GM18867 (cell line): ENCODE data around the gene UBE2Z.
A peak's percentile ranks its signal among the peaks of the same experiment; 100 is the strongest.
"Not testable (repeated sequence)": the region's sequence is repeated elsewhere in the genome, so short reads cannot be mapped to it uniquely, and the experiment has no call there.

Source experiments
- ATAC-seq: cut with Tn5 transposase; IDR thresholded peaks from one replicate; pipeline ENCODE4 v1.9.1; 2021; ENCODE audit warnings: mild to moderate bottlenecking, moderate library complexity; ENCODE audit not compliant: unreplicated experiment

The UBE2Z gene

DNA sequence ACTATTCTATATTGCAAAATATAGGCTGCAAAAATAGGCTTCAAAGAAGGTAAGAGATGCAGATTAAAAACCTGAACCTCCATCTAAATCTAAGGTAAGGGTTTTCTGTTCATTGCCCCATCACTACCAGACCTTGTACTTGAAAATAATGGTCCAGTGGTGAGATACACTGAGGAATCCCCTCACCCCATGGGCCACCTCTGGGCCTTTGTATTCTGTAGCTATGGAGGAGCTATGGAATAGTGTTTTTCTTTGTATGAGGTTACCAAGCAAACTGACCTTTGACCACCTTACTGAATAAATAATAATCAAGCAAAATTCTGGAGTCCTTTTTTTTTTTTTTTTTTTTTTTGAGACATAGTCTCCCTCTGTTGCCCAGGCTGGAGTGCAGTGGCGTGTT is 4.8 kb upstream of the UBE2Z start:
- no peak for ATAC-seq

DNA sequence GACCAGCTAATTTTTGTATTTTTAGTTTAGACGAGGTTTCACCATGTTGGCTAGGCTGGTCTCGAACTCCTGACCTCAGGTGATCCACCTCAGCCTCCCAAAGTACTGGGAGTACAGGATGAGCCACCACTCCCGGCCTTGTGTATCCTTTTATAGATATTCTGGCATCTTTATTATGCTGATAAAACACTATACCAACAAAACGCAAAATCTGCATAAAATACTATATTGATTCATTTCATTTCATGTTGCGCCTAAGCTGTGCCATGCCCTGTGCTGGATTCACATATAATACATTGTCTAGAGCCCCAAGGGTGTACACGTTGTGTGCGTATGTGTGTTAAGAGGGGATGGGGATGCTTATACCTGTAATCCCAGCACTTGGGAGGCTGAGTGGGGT is 3.8 kb upstream of the UBE2Z start:
- ATAC-seq: no peak

GRCh38 chr17:48905987-48906515 is 2.2 kb upstream of the UBE2Z start:
- no peak for ATAC-seq

- ATAC-seq: no peak
Measured at GRCh38 chr17:48907713-48908046, 527 bp upstream of the UBE2Z start.

DNA sequence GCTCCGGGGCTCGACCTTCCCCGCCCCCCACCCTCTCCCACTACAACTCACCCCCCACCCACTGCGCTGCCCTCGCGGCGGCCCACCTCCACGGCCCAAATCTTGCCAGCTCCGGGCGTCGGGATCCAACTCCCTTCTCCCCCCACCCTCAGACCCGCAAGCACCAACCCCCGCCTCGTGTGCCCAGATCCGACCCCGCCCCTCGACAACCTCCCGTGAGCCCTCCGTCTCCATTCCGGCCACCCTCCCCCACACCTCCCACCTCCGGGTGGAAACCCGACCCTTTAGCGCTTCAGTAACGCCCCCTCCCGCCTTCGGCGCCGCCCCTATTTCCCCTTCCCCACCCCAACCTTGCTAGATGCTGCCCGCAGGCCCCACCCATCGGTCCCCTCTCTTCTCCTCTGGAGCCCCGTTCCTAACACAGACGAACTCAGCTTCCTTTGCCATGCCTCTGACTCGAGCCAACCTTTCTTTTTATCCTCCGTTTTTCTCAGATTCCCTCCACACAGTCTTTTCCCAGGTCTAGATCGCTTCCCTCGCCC is 717 bp downstream of the UBE2Z start:
- peak; percentile 46 for ATAC-seq

DNA sequence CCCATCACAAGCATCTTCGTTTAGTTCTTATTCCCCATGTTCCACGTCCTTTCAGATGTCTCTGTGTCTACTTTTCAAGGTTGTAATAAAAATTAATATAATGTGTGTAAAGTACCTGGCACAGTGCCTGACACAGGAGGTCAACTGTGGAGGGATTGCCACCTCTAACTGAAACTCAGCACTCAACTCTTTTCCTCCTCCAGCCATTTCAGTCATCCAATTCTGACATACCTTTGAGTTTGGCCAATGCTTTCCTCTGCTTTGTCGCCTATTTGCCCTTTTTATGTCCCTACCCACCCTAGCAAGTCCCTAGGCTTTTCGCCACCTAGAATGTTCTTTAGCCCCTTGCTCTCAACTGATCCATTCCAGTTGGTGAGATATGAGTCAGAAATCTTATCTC is 1.6 kb downstream of the UBE2Z start:
- no peak for ATAC-seq

- no peak for ATAC-seq
Measured at GRCh38 chr17:48910370-48910769, 2.2 kb downstream of the UBE2Z start.

- ATAC-seq: no peak
Measured at GRCh38 chr17:48912476-48912875, 4.3 kb downstream of the UBE2Z start.

DNA sequence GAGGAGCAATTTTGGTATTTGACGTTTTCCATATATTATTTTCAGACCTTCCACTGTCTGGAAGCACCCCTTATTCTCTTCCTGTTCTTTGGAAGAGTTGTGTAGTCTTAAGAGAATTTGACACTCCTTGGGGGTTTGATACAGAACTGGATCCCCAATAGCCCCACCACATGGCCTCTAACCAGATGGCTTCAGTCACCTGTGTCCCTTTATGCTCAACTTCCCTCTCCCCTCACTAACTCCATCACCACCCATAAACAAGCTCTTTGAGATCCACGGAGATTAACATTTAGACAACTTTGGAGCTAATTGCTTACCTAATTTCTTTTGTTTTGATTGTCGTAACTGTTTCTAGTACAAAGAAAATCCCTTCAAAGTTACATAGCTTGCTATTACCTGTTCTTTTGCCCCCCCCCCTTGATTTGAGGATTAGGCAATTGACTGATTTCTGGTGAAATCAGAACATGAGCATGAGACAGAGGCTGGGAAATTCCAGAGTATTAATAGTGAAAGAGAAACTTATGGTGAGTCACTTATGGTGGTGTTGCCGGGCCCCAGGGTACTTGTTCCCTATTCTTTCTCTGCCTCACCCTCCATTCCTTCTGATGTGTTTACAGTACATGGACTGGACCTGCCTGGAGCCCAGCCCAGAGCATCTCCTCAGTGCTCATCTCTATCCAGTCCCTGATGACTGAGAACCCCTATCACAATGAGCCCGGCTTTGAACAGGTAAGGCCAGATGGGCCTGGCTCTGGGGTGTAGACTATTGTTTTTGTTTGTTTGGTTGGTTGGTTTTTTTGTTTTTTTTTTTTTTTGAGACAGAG is 7.5 kb downstream of the UBE2Z start:
- peak; percentile 61 for ATAC-seq

DNA sequence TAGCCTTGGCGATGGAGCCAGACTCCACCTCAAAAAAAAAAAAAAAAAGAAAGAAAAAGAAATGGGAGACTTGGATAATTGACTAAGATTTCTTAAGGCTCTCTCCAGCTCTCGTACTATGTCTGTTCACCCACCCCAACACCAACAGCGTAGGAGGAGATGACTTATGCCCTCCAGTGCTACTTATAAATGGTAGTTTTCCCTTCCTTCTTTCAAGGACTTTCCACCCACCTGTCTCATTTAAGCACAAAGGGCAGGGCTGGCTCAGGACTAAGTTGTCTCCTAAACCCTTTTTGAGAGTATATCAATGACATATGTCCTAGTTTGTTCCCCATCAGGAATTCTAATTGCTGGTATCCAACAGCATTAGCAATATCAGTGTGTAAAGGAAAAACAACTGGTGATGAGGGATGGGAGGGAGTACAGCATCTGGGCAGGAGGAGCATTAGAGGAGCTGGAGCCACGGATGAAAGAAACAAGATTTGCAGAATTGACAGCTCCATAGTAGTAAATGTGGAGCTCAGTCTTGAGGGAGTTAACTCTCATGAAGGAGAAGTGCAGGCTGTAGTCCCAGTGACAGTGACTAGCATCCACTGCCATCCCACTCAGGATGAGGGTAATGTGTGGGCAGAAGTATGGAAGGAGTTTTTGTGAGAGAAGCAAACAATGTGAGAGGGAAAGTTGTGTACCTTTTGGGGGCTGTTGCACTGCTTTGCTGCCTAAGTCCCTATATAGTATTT is 17.2 kb downstream of the UBE2Z start:
- no peak for ATAC-seq

DNA sequence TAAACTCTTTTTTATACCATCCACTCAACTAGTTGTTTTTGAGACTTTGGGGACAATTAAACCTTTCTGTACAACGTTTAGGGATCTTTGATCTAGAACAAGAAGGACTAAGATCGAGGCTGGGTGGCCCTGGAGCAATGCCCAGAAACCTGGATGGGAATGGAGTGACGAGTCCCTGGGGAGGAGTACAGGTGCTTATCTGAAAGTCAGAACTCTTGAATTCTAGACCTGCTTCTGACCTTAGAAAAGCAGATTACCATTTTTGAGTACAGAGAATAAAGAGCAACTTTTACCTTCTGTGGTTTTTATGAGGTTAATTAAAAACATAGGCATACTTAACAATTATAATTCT is 17.8 kb downstream of the UBE2Z start:
- ATAC-seq: no peak

- no peak for ATAC-seq
Measured at GRCh38 chr17:48927978-48928745, 20.0 kb downstream of the UBE2Z start.

GRCh38 chr17:48928876-48929811 is 20.9 kb downstream of the UBE2Z start:
- ATAC-seq: no peak

GRCh38 chr17:48929812-48930165 is 21.6 kb downstream of the UBE2Z start:
- no peak for ATAC-seq

GRCh38 chr17:48930435-48930873 is 22.2 kb downstream of the UBE2Z start:
- no peak for ATAC-seq

DNA sequence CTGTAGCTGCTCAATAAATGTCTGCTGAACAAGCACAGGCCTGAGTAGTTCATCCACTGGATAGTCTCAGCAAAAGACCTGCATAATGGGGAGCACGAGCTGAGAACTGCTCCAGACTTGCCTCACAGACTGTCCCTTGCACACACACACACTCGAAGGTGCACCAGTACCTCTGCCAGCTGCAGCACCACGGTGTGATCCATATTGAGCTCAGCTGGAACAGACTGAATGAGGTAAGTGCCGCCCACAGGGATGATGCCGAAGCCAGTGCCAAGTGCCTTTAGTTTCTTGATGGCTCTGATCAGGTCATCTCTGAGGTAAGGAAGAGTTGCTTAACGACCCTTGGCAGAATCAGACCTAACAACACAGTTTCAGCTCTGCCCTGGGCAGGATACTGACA is 24.8 kb downstream of the UBE2Z start:
- no peak for ATAC-seq

GRCh38 chr17:48944515-48945260 is 36.5 kb downstream of the UBE2Z start, which contains the start of gene SNF8:
SNF8 (minus strand) TSS chr17:48944842; CDS start chr17:48944734, 108 bp downstream.
- peak; percentile 89 for ATAC-seq

GRCh38 chr17:48945261-48945651 is 37.0 kb downstream of the UBE2Z start:
- not testable (repeated sequence) for ATAC-seq

- no peak for ATAC-seq
Measured at GRCh38 chr17:48951572-48951971, 43.4 kb downstream of the UBE2Z start.
